ENCODE data around the gene CSGALNACT2.

Gene CSGALNACT2

GRCh38 chr10:43120929-43121314 is 17.3 kb upstream of the CSGALNACT2 start:
- H3K9me3 ChIP-seq (ENCODE audit: control insufficient read depth, low read depth, low read length): no peaks in the 10 kb centered on the region
- H3K27ac ChIP-seq (ENCODE audit: low read length): no peak overlapping the region
- H3K27me3 ChIP-seq (ENCODE audit: control insufficient read depth, insufficient read depth, low read length): no peaks in the 10 kb centered on the region
- no peak overlapping the region for H3K4me3 ChIP-seq (ENCODE audit: low read length)
- no peaks in the 10 kb centered on the region for H3K4me1 ChIP-seq (ENCODE audit: control insufficient read depth, low read depth, low read length)
- H3K9ac ChIP-seq (ENCODE audit: low read length): no peak overlapping the region
- H3K36me3 ChIP-seq (ENCODE audit: control insufficient read depth, low read depth, low read length): no peaks in the 10 kb centered on the region

- Histone ChIP-seq H3K36me3 (ENCODE audit: control insufficient read depth, low read depth, low read length) (no peaks in the 10 kb centered on the region), H3K4me1 (ENCODE audit: control insufficient read depth, low read depth, low read length) (no peaks in the 10 kb centered on the region), H3K9me3 (ENCODE audit: control insufficient read depth, low read depth, low read length) (no peaks in the 10 kb centered on the region), H3K27ac (ENCODE audit: low read length) (no peak overlapping the region), H3K9ac (ENCODE audit: low read length) (no peak overlapping the region), H3K27me3 (ENCODE audit: control insufficient read depth, insufficient read depth, low read length) (no peaks in the 10 kb centered on the region), H3K4me3 (ENCODE audit: low read length) (no peak overlapping the region)
Observed at GRCh38 chr10:43121444-43121843, 16.8 kb upstream of the CSGALNACT2 start.

GRCh38 chr10:43122096-43122495 is 16.1 kb upstream of the CSGALNACT2 start:
- H3K4me3 ChIP-seq (ENCODE audit: low read length): no peak overlapping the region
- no peak overlapping the region for H3K9ac ChIP-seq (ENCODE audit: low read length)
- H3K9me3 ChIP-seq (ENCODE audit: control insufficient read depth, low read depth, low read length): no peaks in the 10 kb centered on the region
- no peaks in the 10 kb centered on the region for H3K4me1 ChIP-seq (ENCODE audit: control insufficient read depth, low read depth, low read length)
- H3K27me3 ChIP-seq (ENCODE audit: control insufficient read depth, insufficient read depth, low read length): no peaks in the 10 kb centered on the region
- H3K36me3 ChIP-seq (ENCODE audit: control insufficient read depth, low read depth, low read length): no peaks in the 10 kb centered on the region
- H3K27ac ChIP-seq (ENCODE audit: low read length): no peak overlapping the region

- no peak overlapping the region for H3K9ac ChIP-seq (ENCODE audit: low read length)
- H3K4me3 ChIP-seq (ENCODE audit: low read length): no peak overlapping the region
- no peak overlapping the region for H3K27ac ChIP-seq (ENCODE audit: low read length)
- no peaks in the 10 kb centered on the region for H3K36me3 ChIP-seq (ENCODE audit: control insufficient read depth, low read depth, low read length)
- H3K9me3 ChIP-seq (ENCODE audit: control insufficient read depth, low read depth, low read length): no peaks in the 10 kb centered on the region
- no peaks in the 10 kb centered on the region for H3K4me1 ChIP-seq (ENCODE audit: control insufficient read depth, low read depth, low read length)
- H3K27me3 ChIP-seq (ENCODE audit: control insufficient read depth, insufficient read depth, low read length): no peaks in the 10 kb centered on the region
Observed at GRCh38 chr10:43122826-43123225, 15.4 kb upstream of the CSGALNACT2 start.

- Histone ChIP-seq H3K36me3 (ENCODE audit: control insufficient read depth, low read depth, low read length) (no peaks in the 10 kb centered on the region), H3K27ac (ENCODE audit: low read length) (no peak overlapping the region), H3K27me3 (ENCODE audit: control insufficient read depth, insufficient read depth, low read length) (no peaks in the 10 kb centered on the region)
Observed at GRCh38 chr10:43123361-43124093, 14.7 kb upstream of the CSGALNACT2 start.

GRCh38 chr10:43124094-43124521 is 14.1 kb upstream of the CSGALNACT2 start:
- no peak overlapping the region for H3K9ac ChIP-seq (ENCODE audit: low read length)
- no peaks in the 10 kb centered on the region for H3K9me3 ChIP-seq (ENCODE audit: control insufficient read depth, low read depth, low read length)
- H3K27ac ChIP-seq (ENCODE audit: low read length): no peak overlapping the region
- no peaks in the 10 kb centered on the region for H3K27me3 ChIP-seq (ENCODE audit: control insufficient read depth, insufficient read depth, low read length)
- H3K36me3 ChIP-seq (ENCODE audit: control insufficient read depth, low read depth, low read length): no peaks in the 10 kb centered on the region
- no peak overlapping the region for H3K4me3 ChIP-seq (ENCODE audit: low read length)
- no peaks in the 10 kb centered on the region for H3K4me1 ChIP-seq (ENCODE audit: control insufficient read depth, low read depth, low read length)

More at GRCh38 chr10:43123361-43124093, 14.7 kb upstream of the CSGALNACT2 start:
- Histone ChIP-seq H3K9ac (ENCODE audit: low read length) (no peak overlapping the region), H3K9me3 (ENCODE audit: control insufficient read depth, low read depth, low read length) (no peaks in the 10 kb centered on the region), H3K4me3 (ENCODE audit: low read length) (no peak overlapping the region), H3K4me1 (ENCODE audit: control insufficient read depth, low read depth, low read length) (no peaks in the 10 kb centered on the region)

GRCh38 chr10:43124574-43125273 is 13.5 kb upstream of the CSGALNACT2 start:
- Histone ChIP-seq H3K9me3 (ENCODE audit: control insufficient read depth, low read depth, low read length) (no peaks in the 10 kb centered on the region), H3K27me3 (ENCODE audit: control insufficient read depth, insufficient read depth, low read length) (no peaks in the 10 kb centered on the region), H3K9ac (ENCODE audit: low read length) (no peak overlapping the region), H3K4me1 (ENCODE audit: control insufficient read depth, low read depth, low read length) (no peaks in the 10 kb centered on the region), H3K4me3 (ENCODE audit: low read length) (no peak overlapping the region), H3K27ac (ENCODE audit: low read length) (no peak overlapping the region), H3K36me3 (ENCODE audit: control insufficient read depth, low read depth, low read length) (no peaks in the 10 kb centered on the region)

- Histone ChIP-seq H3K36me3 (ENCODE audit: control insufficient read depth, low read depth, low read length) (no peaks in the 10 kb centered on the region), H3K27me3 (ENCODE audit: control insufficient read depth, insufficient read depth, low read length) (no peaks in the 10 kb centered on the region), H3K4me3 (ENCODE audit: low read length) (no peak overlapping the region), H3K27ac (ENCODE audit: low read length) (no peak overlapping the region), H3K9ac (ENCODE audit: low read length) (no peak overlapping the region), H3K9me3 (ENCODE audit: control insufficient read depth, low read depth, low read length) (no peaks in the 10 kb centered on the region), H3K4me1 (ENCODE audit: control insufficient read depth, low read depth, low read length) (no peaks in the 10 kb centered on the region)
Observed at GRCh38 chr10:43125274-43125845, 12.9 kb upstream of the CSGALNACT2 start.

- Histone ChIP-seq H3K9ac (ENCODE audit: low read length) (no peak overlapping the region), H3K27ac (ENCODE audit: low read length) (no peak overlapping the region), H3K4me1 (ENCODE audit: control insufficient read depth, low read depth, low read length) (no peaks in the 10 kb centered on the region), H3K4me3 (ENCODE audit: low read length) (no peak overlapping the region), H3K9me3 (ENCODE audit: control insufficient read depth, low read depth, low read length) (no peaks in the 10 kb centered on the region), H3K36me3 (ENCODE audit: control insufficient read depth, low read depth, low read length) (no peaks in the 10 kb centered on the region), H3K27me3 (ENCODE audit: control insufficient read depth, insufficient read depth, low read length) (no peaks in the 10 kb centered on the region)
Observed at GRCh38 chr10:43125881-43126731, 12.1 kb upstream of the CSGALNACT2 start.

GRCh38 chr10:43126759-43127424 is 11.4 kb upstream of the CSGALNACT2 start:
- Histone ChIP-seq H3K27ac (ENCODE audit: low read length) (no peak overlapping the region), H3K9ac (ENCODE audit: low read length) (no peak overlapping the region), H3K27me3 (ENCODE audit: control insufficient read depth, insufficient read depth, low read length) (no peaks in the 10 kb centered on the region), H3K36me3 (ENCODE audit: control insufficient read depth, low read depth, low read length) (no peaks in the 10 kb centered on the region), H3K4me3 (ENCODE audit: low read length) (no peak overlapping the region), H3K9me3 (ENCODE audit: control insufficient read depth, low read depth, low read length) (no peaks in the 10 kb centered on the region), H3K4me1 (ENCODE audit: control insufficient read depth, low read depth, low read length) (no peaks in the 10 kb centered on the region)

- no peak overlapping the region for H3K9ac ChIP-seq (ENCODE audit: low read length)
- H3K4me1 ChIP-seq (ENCODE audit: control insufficient read depth, low read depth, low read length): no peaks in the 10 kb centered on the region
- H3K27ac ChIP-seq (ENCODE audit: low read length): no peak overlapping the region
- H3K27me3 ChIP-seq (ENCODE audit: control insufficient read depth, insufficient read depth, low read length): no peaks in the 10 kb centered on the region
- no peak overlapping the region for H3K4me3 ChIP-seq (ENCODE audit: low read length)
- no peaks in the 10 kb centered on the region for H3K9me3 ChIP-seq (ENCODE audit: control insufficient read depth, low read depth, low read length)
- no peaks in the 10 kb centered on the region for H3K36me3 ChIP-seq (ENCODE audit: control insufficient read depth, low read depth, low read length)
Observed at GRCh38 chr10:43127442-43127841, 10.8 kb upstream of the CSGALNACT2 start.
